Immature natural killer cell (primary cell): ENCODE results near the gene EAF2. TPM values are rescaled to one million over a fixed set of nuclear protein-coding genes. Genes with fewer than 3 reads are reported as not detected.
"Not testable (repeated sequence)": the region's sequence is repeated elsewhere in the genome, so short reads cannot be mapped to it uniquely, and the experiment has no call there.

ENCODE experiments used
- DNase-seq, 3 donors: peaks; one replicate each; pipeline ENCODE4 v3.0.0; 2022; ENCODE audit warnings: mixed read lengths in 1 of 3
- H3K27ac Mint-ChIP-seq, 6 donors: one replicate each; pipeline ENCODE4 v1.8.0; 2020; ENCODE audit warnings: mixed read lengths in 6 of 6, mild to moderate bottlenecking in 5 of 6, inconsistent platforms in 4 of 6, moderate library complexity in 3 of 6
- H3K27me3 Mint-ChIP-seq, 3 donors: one replicate each; pipeline ENCODE4 v1.8.0; 2020 to 2021; ENCODE audit warnings: low read depth in 3 of 3, mild to moderate bottlenecking in 3 of 3, mixed read lengths in 3 of 3, moderate library complexity in 3 of 3, inconsistent platforms in 1 of 3
- H3K36me3 Mint-ChIP-seq, 3 donors: one replicate each; pipeline ENCODE4 v1.8.0; 2020; ENCODE audit warnings: mixed read lengths in 3 of 3, inconsistent platforms in 2 of 3, mild to moderate bottlenecking in 2 of 3
- H3K4me1 Mint-ChIP-seq, 2 donors: one replicate each; pipeline ENCODE4 v1.8.0; 2020; ENCODE audit warnings: inconsistent platforms in 2 of 2, mild to moderate bottlenecking in 2 of 2, mixed read lengths in 2 of 2, moderate library complexity in 1 of 2
- H3K4me3 Mint-ChIP-seq, 5 donors: one replicate each; pipeline ENCODE4 v1.8.0; 2020; ENCODE audit warnings: mild to moderate bottlenecking in 5 of 5, mixed read lengths in 5 of 5, inconsistent platforms in 3 of 5, moderate library complexity in 3 of 5
- H3K9me3 Mint-ChIP-seq, 6 donors: one replicate each; pipeline ENCODE4 v1.8.0; 2020; ENCODE audit warnings: mild to moderate bottlenecking in 6 of 6, mixed read lengths in 6 of 6, inconsistent platforms in 4 of 6, moderate library complexity in 3 of 6
- polyA plus RNA-seq, 3 donors: library from polyadenylated mRNA; unstranded; fragments of 300-500 nt; fragmentation: Illumina TruSeq; gene quantifications; one replicate each; pipeline ENCODE4 v1.2.3, GENCODE V29; 2021

Gene EAF2
- polyA plus RNA-seq, 3 donors from 2014 or later: 9.2 to 18.9 (median 14.3) TPM

GRCh38 chr3:121834157-121834670, 795 bp upstream of the EAF2 start:
- Mint-ChIP-seq H3K9me3 (no peaks in the 10 kb centered on the region), H3K4me1 (peaks cover 39 to 69% of the 10 kb centered on the region in 2 donors), H3K4me3 (peak overlapping the region; percentile 84 to 98 (median 88)), H3K27me3 (peaks cover 0 to 6% (median 3%) of the 10 kb centered on the region in 3 donors), H3K27ac (peak overlapping the region; percentile 75 to 94 (median 86)), H3K36me3 (peaks cover 0 to 9% (median 5%) of the 10 kb centered on the region in 3 donors)
- peak in 2 of 3 donors; percentile 1 to 2 for DNase-seq

- peak in 1 of 3 donors; percentile 48 for DNase-seq
- peak overlapping the region; percentile 84 to 98 (median 88) for H3K4me3 Mint-ChIP-seq
- peaks cover 0 to 9% (median 9%) of the 10 kb centered on the region in 3 donors for H3K36me3 Mint-ChIP-seq
- peaks cover 39 to 62% of the 10 kb centered on the region in 2 donors for H3K4me1 Mint-ChIP-seq
- H3K9me3 Mint-ChIP-seq: no peaks in the 10 kb centered on the region
- H3K27me3 Mint-ChIP-seq: peaks cover 0 to 6% (median 3%) of the 10 kb centered on the region in 3 donors
- peak overlapping the region; percentile 75 to 94 (median 86) for H3K27ac Mint-ChIP-seq
Observed at GRCh38 chr3:121835465-121835801, 424 bp downstream of the EAF2 start.

- peaks cover 39 to 56% of the 10 kb centered on the region in 2 donors for H3K4me1 Mint-ChIP-seq
- H3K27ac Mint-ChIP-seq: peak overlapping the region; percentile 49 to 94 (median 80)
- H3K4me3 Mint-ChIP-seq: peak overlapping the region; percentile 84 to 98 (median 88)
- H3K36me3 Mint-ChIP-seq: peaks cover 0 to 9% (median 9%) of the 10 kb centered on the region in 3 donors
- no peaks in the 10 kb centered on the region for H3K9me3 Mint-ChIP-seq
- peaks cover 0 to 6% (median 3%) of the 10 kb centered on the region in 3 donors for H3K27me3 Mint-ChIP-seq
- no peak for DNase-seq
Observed at GRCh38 chr3:121836064-121836463, 1.1 kb downstream of the EAF2 start.

DNA sequence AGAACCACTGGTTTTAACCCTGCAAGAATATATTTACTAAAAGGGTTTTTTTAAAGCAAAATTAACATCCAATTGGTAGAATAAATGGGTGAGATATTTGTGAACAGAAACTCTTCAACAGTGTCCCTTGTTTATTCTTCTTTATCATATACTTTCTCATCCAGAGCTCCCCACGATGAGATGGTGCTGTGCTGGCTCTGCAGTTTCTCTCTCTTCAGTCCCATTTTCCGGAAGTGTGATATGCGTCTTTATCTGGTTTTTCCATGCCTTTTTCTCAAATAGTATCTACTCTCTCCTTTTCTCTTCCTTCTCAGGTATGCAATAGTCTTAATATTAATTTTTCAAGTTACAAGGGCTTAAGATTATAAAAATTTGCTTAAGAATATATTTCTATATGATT, 1.5 kb downstream of the EAF2 start:
- DNase-seq: no peak
- H3K36me3 Mint-ChIP-seq: peaks cover 0 to 7% (median 7%) of the 10 kb centered on the region in 3 donors
- H3K27ac Mint-ChIP-seq: peak overlapping the region in 2 of 6 donors; percentile 4 to 55
- H3K4me1 Mint-ChIP-seq: peaks cover 37 to 52% of the 10 kb centered on the region in 2 donors
- peaks cover 0 to 6% (median 3%) of the 10 kb centered on the region in 3 donors for H3K27me3 Mint-ChIP-seq
- no peaks in the 10 kb centered on the region for H3K9me3 Mint-ChIP-seq
- H3K4me3 Mint-ChIP-seq: peak overlapping the region; percentile 36 to 98 (median 87)

- H3K27ac Mint-ChIP-seq: no peak overlapping the region
- no peak overlapping the region for H3K4me3 Mint-ChIP-seq
Observed at GRCh38 chr3:121839962-121840361, 5.0 kb downstream of the EAF2 start.

GRCh38 chr3:121844892-121845291, 9.9 kb downstream of the EAF2 start:
- no peak for DNase-seq
- no peaks in the 10 kb centered on the region for H3K9me3 Mint-ChIP-seq
- H3K36me3 Mint-ChIP-seq: peaks cover 0 to 5% (median 0%) of the 10 kb centered on the region in 3 donors
- H3K27me3 Mint-ChIP-seq: no peaks in the 10 kb centered on the region
- H3K4me3 Mint-ChIP-seq: no peak overlapping the region
- no peaks in the 10 kb centered on the region for H3K4me1 Mint-ChIP-seq
- no peak overlapping the region for H3K27ac Mint-ChIP-seq

More at GRCh38 chr3:121839962-121840361, 5.0 kb downstream of the EAF2 start:
- DNase-seq: no peak
- peaks cover 0 to 4% (median 0%) of the 10 kb centered on the region in 3 donors for H3K36me3 Mint-ChIP-seq
- peaks cover 0 to 4% (median 2%) of the 10 kb centered on the region in 3 donors for H3K27me3 Mint-ChIP-seq
- H3K9me3 Mint-ChIP-seq: no peaks in the 10 kb centered on the region
- H3K4me1 Mint-ChIP-seq: peaks cover 17 to 20% of the 10 kb centered on the region in 2 donors

- Mint-ChIP-seq H3K27ac (no peak overlapping the region), H3K4me1 (no peaks in the 10 kb centered on the region), H3K36me3 (peaks cover 0 to 10% (median 5%) of the 10 kb centered on the region in 3 donors), H3K4me3 (no peak overlapping the region), H3K9me3 (no peaks in the 10 kb centered on the region), H3K27me3 (no peaks in the 10 kb centered on the region)
- DNase-seq: no peak
Observed at GRCh38 chr3:121852256-121852655, 17.2 kb downstream of the EAF2 start.

- DNase-seq: no peak
- no peaks in the 10 kb centered on the region for H3K4me1 Mint-ChIP-seq
- peaks cover 3 to 24% (median 17%) of the 10 kb centered on the region in 3 donors for H3K36me3 Mint-ChIP-seq
- no peak overlapping the region for H3K27ac Mint-ChIP-seq
- H3K4me3 Mint-ChIP-seq: no peak overlapping the region
- H3K27me3 Mint-ChIP-seq: no peaks in the 10 kb centered on the region
- H3K9me3 Mint-ChIP-seq: peaks cover 0 to 1% (median 0%) of the 10 kb centered on the region in 6 donors
Observed at GRCh38 chr3:121855555-121855954, 20.5 kb downstream of the EAF2 start.

DNA sequence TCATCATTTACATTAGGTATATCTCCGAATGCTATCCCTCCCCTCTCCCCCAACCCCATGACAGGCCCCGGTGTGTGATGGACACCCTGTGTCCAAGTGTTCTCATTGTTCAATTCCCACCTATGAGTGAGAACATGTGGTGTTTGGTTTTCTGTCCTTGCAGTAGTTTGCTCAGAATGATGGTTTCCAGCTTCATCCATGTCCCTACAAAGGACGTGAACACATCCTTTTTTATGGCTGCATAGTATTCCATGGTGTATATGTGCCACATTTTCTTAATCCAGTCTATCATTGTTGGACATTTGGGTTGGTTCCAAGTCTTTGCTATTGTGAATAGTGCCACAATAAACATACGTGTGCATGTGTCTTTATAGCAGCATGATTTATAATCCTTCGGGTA, 22.8 kb downstream of the EAF2 start:
- H3K4me3 Mint-ChIP-seq, DNase-seq, H3K27me3 Mint-ChIP-seq, H3K27ac Mint-ChIP-seq, H3K9me3 Mint-ChIP-seq, H3K4me1 Mint-ChIP-seq: not testable (repeated sequence)
- H3K36me3 Mint-ChIP-seq: peaks cover 3 to 30% (median 18%) of the 10 kb centered on the region in 3 donors

DNA sequence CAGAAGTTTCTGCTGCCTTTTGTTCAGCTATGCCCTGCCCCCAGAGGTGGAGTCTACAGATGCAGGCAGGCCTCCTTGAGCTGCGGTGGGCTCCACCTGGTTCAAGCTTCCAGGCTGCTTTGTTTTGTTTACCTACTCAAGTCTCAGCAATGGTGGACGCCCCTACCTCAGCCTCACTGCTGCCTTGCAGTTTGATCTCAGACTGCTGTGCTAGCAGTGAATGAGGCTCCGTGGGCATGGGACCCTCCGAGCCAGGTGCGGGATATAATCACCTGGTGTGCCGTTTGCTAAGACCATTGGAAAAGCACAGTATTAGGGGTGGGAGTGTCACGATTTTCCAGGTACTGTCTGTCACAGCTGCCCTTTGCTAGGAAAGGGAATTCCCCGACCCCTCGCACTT, 28.2 kb downstream of the EAF2 start:
- H3K4me1 Mint-ChIP-seq, H3K9me3 Mint-ChIP-seq, H3K27ac Mint-ChIP-seq, DNase-seq, H3K4me3 Mint-ChIP-seq, H3K27me3 Mint-ChIP-seq: not testable (repeated sequence)
- H3K36me3 Mint-ChIP-seq: peaks cover 7 to 21% (median 14%) of the 10 kb centered on the region in 3 donors

DNA sequence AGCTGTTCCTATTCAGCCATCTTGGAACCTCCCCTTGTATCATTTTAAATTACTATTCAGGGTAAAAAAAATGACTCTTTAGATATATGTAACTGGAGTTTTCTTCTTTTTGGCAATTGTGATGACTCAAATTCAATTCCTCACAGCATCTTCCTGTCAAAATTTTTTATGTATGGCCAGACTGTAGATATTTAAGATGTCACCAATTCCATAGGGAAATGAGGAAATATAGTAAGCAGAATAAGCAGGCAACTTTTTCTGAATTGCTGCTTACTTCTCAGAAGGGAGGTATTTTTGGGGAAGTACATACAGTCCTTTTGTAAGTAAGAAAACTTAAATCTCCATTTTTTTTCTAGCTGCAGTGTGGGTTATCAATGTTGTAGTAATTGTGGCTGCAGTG, 28.8 kb downstream of the EAF2 start:
- Mint-ChIP-seq H3K4me1 (no peaks in the 10 kb centered on the region), H3K27me3 (peaks cover 0 to 2% (median 0%) of the 10 kb centered on the region in 3 donors), H3K9me3 (no peaks in the 10 kb centered on the region), H3K36me3 (peaks cover 7 to 16% (median 11%) of the 10 kb centered on the region in 3 donors), H3K4me3 (no peak overlapping the region), H3K27ac (no peak overlapping the region)
- no peak for DNase-seq

- H3K27me3 Mint-ChIP-seq: peaks cover 0 to 2% (median 0%) of the 10 kb centered on the region in 3 donors
- H3K4me1 Mint-ChIP-seq: no peaks in the 10 kb centered on the region
- no peak overlapping the region for H3K4me3 Mint-ChIP-seq
- H3K36me3 Mint-ChIP-seq: peaks cover 5 to 16% (median 13%) of the 10 kb centered on the region in 3 donors
- DNase-seq: no peak
- no peak overlapping the region for H3K27ac Mint-ChIP-seq
- no peaks in the 10 kb centered on the region for H3K9me3 Mint-ChIP-seq
Observed at GRCh38 chr3:121869736-121870135, 34.7 kb downstream of the EAF2 start.

GRCh38 chr3:121870717-121871116, 35.7 kb downstream of the EAF2 start:
- Mint-ChIP-seq H3K27ac (no peak overlapping the region), H3K4me3 (no peak overlapping the region), H3K36me3 (peaks cover 5 to 16% (median 13%) of the 10 kb centered on the region in 3 donors), H3K9me3 (no peaks in the 10 kb centered on the region), H3K4me1 (no peaks in the 10 kb centered on the region), H3K27me3 (peaks cover 0 to 2% (median 0%) of the 10 kb centered on the region in 3 donors)
- no peak for DNase-seq

DNA sequence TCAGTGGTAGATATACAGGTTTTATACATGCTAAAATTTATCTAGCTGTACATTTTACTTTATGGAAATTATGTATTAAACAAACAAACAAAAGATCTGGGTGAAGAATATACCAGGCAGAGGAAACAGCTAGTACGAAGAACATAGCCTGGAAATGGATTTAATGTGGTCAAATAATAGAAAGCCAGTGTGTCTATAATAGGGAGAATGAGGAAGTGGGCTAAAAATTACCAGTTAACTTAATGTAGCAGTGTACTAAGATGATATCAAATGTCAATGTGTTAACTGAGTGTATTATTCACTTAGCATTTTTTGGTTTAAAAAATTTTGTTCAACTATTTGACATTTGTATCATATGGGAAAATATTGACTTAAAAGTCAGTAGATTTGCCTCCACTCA, 36.4 kb downstream of the EAF2 start:
- Mint-ChIP-seq H3K27ac (no peak overlapping the region), H3K27me3 (peaks cover 0 to 2% (median 0%) of the 10 kb centered on the region in 3 donors), H3K4me3 (no peak overlapping the region), H3K9me3 (no peaks in the 10 kb centered on the region), H3K4me1 (no peaks in the 10 kb centered on the region), H3K36me3 (peaks cover 5 to 13% (median 13%) of the 10 kb centered on the region in 3 donors)
- no peak for DNase-seq

- no peak for DNase-seq
- H3K27me3 Mint-ChIP-seq: no peaks in the 10 kb centered on the region
- no peak overlapping the region for H3K4me3 Mint-ChIP-seq
- H3K27ac Mint-ChIP-seq: no peak overlapping the region
- H3K4me1 Mint-ChIP-seq: no peaks in the 10 kb centered on the region
- H3K9me3 Mint-ChIP-seq: no peaks in the 10 kb centered on the region
- peaks cover under 1 to 10% (median 4%) of the 10 kb centered on the region in 3 donors for H3K36me3 Mint-ChIP-seq
Observed at GRCh38 chr3:121878411-121878810, 43.4 kb downstream of the EAF2 start.
